GM12873 (cell line): ENCODE measurements around the gene PCDHGB4.

Experiments
- CTCF ChIP-seq: IDR thresholded peaks from 2 replicates; pipeline ENCODE4 v1.5.1; 2012; ENCODE audit warnings: low read depth, mild to moderate bottlenecking, moderate library complexity, low read length, control low read depth; ENCODE audit not compliant: insufficient read depth; ENCODE audit errors: missing control alignments

Gene PCDHGB4

GRCh38 chr5:141373673-141374317 is 13.7 kb upstream of the PCDHGB4 start, which contains the start of gene PCDHGA6:
TSS of gene PCDHGA6 (plus strand) at chr5:141373891. CDS start at chr5:141374084, 193 bp downstream.
- TF ChIP-seq CTCF, result peak; percentile 49

- no peak for TF ChIP-seq CTCF
These were observed 12.9 kb upstream of the PCDHGB4 start for GRCh38 chr5:141374627-141375026.

GRCh38 chr5:141375444-141376155 is 11.9 kb upstream of the PCDHGB4 start:
- peak; percentile 15 for TF ChIP-seq CTCF

- TF ChIP-seq CTCF, result no peak
These were observed 4.8 kb upstream of the PCDHGB4 start, which contains the start of gene PCDHGA7 for GRCh38 chr5:141382469-141383294. TSS of gene PCDHGA7 (plus strand) at chr5:141382742. CDS start at chr5:141382900, 158 bp downstream.

- no peak for TF ChIP-seq CTCF
These were observed 4.2 kb upstream of the PCDHGB4 start for GRCh38 chr5:141383345-141383744.

GRCh38 chr5:141384471-141385267 is 2.8 kb upstream of the PCDHGB4 start:
- TF ChIP-seq CTCF, result no peak
